H1 (cell line): Measurements from ENCODE around the gene LYVE1. TPM values are rescaled to one million over a fixed set of nuclear protein-coding genes. Genes with fewer than 3 reads are reported as not detected.

Experiments
- CTCF ChIA-PET: fragments of 300-600 bp; sonication (Branson Sonifier 250); formaldehyde crosslinking; loops from one replicate; lab custom pipeline; 2021; ENCODE audit not compliant: partially characterized antibody; lab: Charles Lee
- POLR2A ChIA-PET: fragments of 300-600 bp; sonication (Branson Sonifier 250); formaldehyde crosslinking; loops from one replicate; lab custom pipeline; 2021; ENCODE audit warnings: inconsistent platforms; ENCODE audit not compliant: partially characterized antibody; lab: Charles Lee
- DNase-seq, 2 experiments: peaks; one replicate each; pipeline versions ENCODE4 v3.0.0 to v3.0.0-alpha.2; 2010 to 2022; ENCODE audit warnings: low spot score in 2 of 2, low read depth in 1 of 2, mixed read lengths in 1 of 2
- FAIRE-seq: peaks from 2 replicates; lab custom pipeline; 2011; peaks lifted over from hg19 to GRCh38; lab: Jason Lieb, UNC
- H2AFZ ChIP-seq: 2 replicates; pipeline ENCODE4 v1.8.1; 2012; ENCODE audit warnings: low read length, inconsistent platforms
- H2AK5ac ChIP-seq: 2 replicates; pipeline ENCODE4 v1.6.1; 2013; ENCODE audit warnings: low read depth, low read length
- H2BK120ac ChIP-seq: replicated peaks from 2 replicates; pipeline ENCODE3; 2013; ENCODE audit warnings: low read depth, low read length, inconsistent platforms
- H2BK12ac ChIP-seq: 2 replicates; pipeline ENCODE4 v1.6.1; 2013; ENCODE audit warnings: low read depth, low read length
- H2BK15ac ChIP-seq: 2 replicates; pipeline ENCODE4 v1.6.1; 2013; ENCODE audit warnings: low read length
- H2BK20ac ChIP-seq: 2 replicates; pipeline ENCODE4 v1.6.1; 2013; ENCODE audit warnings: low read length
- H2BK5ac ChIP-seq: 2 replicates; pipeline ENCODE4 v1.6.1; 2013; ENCODE audit warnings: low read depth, low read length
- H3K14ac ChIP-seq: 2 replicates; pipeline ENCODE4 v1.6.1; 2013; ENCODE audit warnings: inconsistent platforms; ENCODE audit not compliant: insufficient read length
- H3K18ac ChIP-seq: 2 replicates; pipeline ENCODE4 v1.6.1; 2013; ENCODE audit warnings: low read length; ENCODE audit errors: extremely low read depth
- H3K23ac ChIP-seq: 2 replicates; pipeline ENCODE4 v1.6.1; 2013; ENCODE audit warnings: inconsistent platforms; ENCODE audit not compliant: insufficient read length
- H3K23me2 ChIP-seq: 2 replicates; pipeline ENCODE4 v1.6.1; 2013; ENCODE audit warnings: low read depth, low read length
- H3K27ac ChIP-seq: 2 replicates; pipeline ENCODE4 v1.6.1; 2011; ENCODE audit warnings: low read depth, low read length, inconsistent platforms
- H3K27me3 ChIP-seq, 4 experiments: replicated peaks in 1 of 4; 1 replicate in 1 of 4; 2 replicates in 3 of 4; pipeline versions ENCODE4 v1.6.1 to v1.8.1; 2011 to 2013; ENCODE audit warnings: low read length in 3 of 4, mild to moderate bottlenecking in 3 of 4, inconsistent platforms in 2 of 4, mixed read lengths in 2 of 4, moderate library complexity in 1 of 4; ENCODE audit not compliant: control insufficient read depth in 3 of 4, insufficient read depth in 3 of 4; ENCODE audit errors: extremely low read depth in 1 of 4
- H3K36me3 ChIP-seq, 4 experiments: 2 replicates each; pipeline versions ENCODE4 v1.6.1 to v1.8.1; 2011 to 2013; ENCODE audit warnings: mild to moderate bottlenecking in 4 of 4, low read length in 3 of 4, moderate library complexity in 2 of 4, control low read depth in 1 of 4, inconsistent platforms in 1 of 4; ENCODE audit not compliant: insufficient read depth in 4 of 4, control insufficient read depth in 2 of 4
- H3K4ac ChIP-seq: replicated peaks from 2 replicates; pipeline ENCODE3; 2013; ENCODE audit warnings: low read length, low read depth, mixed read lengths, inconsistent platforms; ENCODE audit not compliant: insufficient read length
- H3K4me1 ChIP-seq, 4 experiments: replicated peaks in 1 of 4; 1 replicate in 1 of 4; 2 replicates in 3 of 4; pipeline versions ENCODE4 v1.6.1 to v1.8.1; 2011 to 2013; ENCODE audit warnings: low read length in 3 of 4, inconsistent platforms in 2 of 4, mixed read lengths in 1 of 4; ENCODE audit not compliant: insufficient read depth in 4 of 4, control insufficient read depth in 3 of 4
- H3K4me2 ChIP-seq, 2 experiments: 2 replicates each; pipeline versions ENCODE4 v1.6.1 to v1.8.1; 2011 to 2013; ENCODE audit warnings: low read depth in 2 of 2, low read length in 2 of 2, control low read depth in 1 of 2, inconsistent platforms in 1 of 2, mild to moderate bottlenecking in 1 of 2; ENCODE audit not compliant: insufficient read depth in 1 of 2
- H3K4me3 ChIP-seq, 4 experiments: fragments of 200-600, 300-600 bp in 1 of 4; sonication (generic), shearing (Covaris generic), sonication (Bioruptor Twin) in 1 of 4; 2 replicates each; pipeline versions ENCODE4 v1.5.1 to v1.8.1; 2011 to 2016; ENCODE audit warnings: low read length in 4 of 4, low read depth in 3 of 4, control low read depth in 2 of 4, inconsistent platforms in 2 of 4, mild to moderate bottlenecking in 2 of 4, mixed read lengths in 1 of 4, moderate library complexity in 1 of 4; ENCODE audit not compliant: insufficient read depth in 2 of 4; ENCODE audit errors: extremely low read depth in 1 of 4
- H3K56ac ChIP-seq: replicated peaks from 2 replicates; pipeline ENCODE3; 2013; ENCODE audit warnings: low read depth, mild to moderate bottlenecking, mixed read lengths, low read length, inconsistent platforms; ENCODE audit not compliant: insufficient read length
- H3K79me1 ChIP-seq: 2 replicates; pipeline ENCODE4 v1.6.1; 2013; ENCODE audit warnings: low read depth, low read length, control low read depth
- H3K79me2 ChIP-seq, 2 experiments: 2 replicates each; pipeline versions ENCODE4 v1.6.1 to v1.8.1; 2012 to 2013; ENCODE audit warnings: low read length in 2 of 2, mild to moderate bottlenecking in 2 of 2, inconsistent platforms in 1 of 2; ENCODE audit not compliant: insufficient read depth in 2 of 2, control insufficient read depth in 1 of 2
- H3K9ac ChIP-seq, 4 experiments: replicated peaks in 1 of 4; 1 replicate in 1 of 4; 2 replicates in 3 of 4; pipeline versions ENCODE4 v1.6.1 to v1.8.1; 2011 to 2013; ENCODE audit warnings: low read depth in 3 of 4, low read length in 3 of 4, control low read depth in 2 of 4, mild to moderate bottlenecking in 2 of 4, moderate library complexity in 2 of 4, inconsistent platforms in 1 of 4; ENCODE audit errors: extremely low read depth in 1 of 4
- H3K9me3 ChIP-seq, 2 experiments: 2 replicates each; pipeline versions ENCODE4 v1.6.1 to v1.8.1; 2012 to 2013; ENCODE audit warnings: mild to moderate bottlenecking in 2 of 2, moderate library complexity in 2 of 2, control low read depth in 1 of 2, inconsistent platforms in 1 of 2, low read depth in 1 of 2, low read length in 1 of 2, mixed read lengths in 1 of 2; ENCODE audit not compliant: insufficient read depth in 2 of 2
- H4K20me1 ChIP-seq, 2 experiments: replicated peaks in 1 of 2; 2 replicates each; pipeline versions ENCODE3 to v1.8.1; 2011 to 2013; ENCODE audit warnings: inconsistent platforms in 2 of 2, low read length in 2 of 2, mild to moderate bottlenecking in 1 of 2; ENCODE audit not compliant: insufficient read depth in 2 of 2, control insufficient read depth in 1 of 2
- H4K5ac ChIP-seq: 2 replicates; pipeline ENCODE4 v1.6.1; 2013; ENCODE audit warnings: low read length, low read depth, mixed read lengths, inconsistent platforms; ENCODE audit not compliant: insufficient read length
- H4K8ac ChIP-seq: 2 replicates; pipeline ENCODE4 v1.8.0; 2013; ENCODE audit warnings: mild to moderate bottlenecking, moderate library complexity, low read length, inconsistent platforms; ENCODE audit not compliant: insufficient read depth; ENCODE audit errors: extremely low read depth
- H4K91ac ChIP-seq: replicated peaks from 2 replicates; pipeline ENCODE3; 2013; ENCODE audit warnings: low read length, mixed read lengths, inconsistent platforms; ENCODE audit not compliant: insufficient read length
- CTCF ChIP-seq, 3 experiments: IDR thresholded peaks; 1 replicate in 2 of 3; 2 replicates in 1 of 3; pipeline versions ENCODE4 v1.5.1 to v1.6.1; 2011; ENCODE audit warnings: low read length in 3 of 3, mild to moderate bottlenecking in 3 of 3, inconsistent platforms in 2 of 3, low read depth in 1 of 3, moderate library complexity in 1 of 3; ENCODE audit not compliant: insufficient read depth in 1 of 3; ENCODE audit errors: control extremely low read depth in 1 of 3
- GTF2F1 ChIP-seq: IDR thresholded peaks from 2 replicates; pipeline ENCODE4 v1.6.1; 2012; ENCODE audit warnings: low read depth, low read length, improper control_type of control experiment, borderline replicate concordance
- PHF8 ChIP-seq: fragments of 200-600 bp; sonication (generic); conservative IDR thresholded peaks from 2 replicates; pipeline ENCODE4 v1.7.1; 2012; ENCODE audit warnings: low read depth, mild to moderate bottlenecking, inconsistent platforms, low read length, moderate library complexity
- RAD21 ChIP-seq, 2 experiments: IDR thresholded peaks in 1 of 2; conservative IDR thresholded peaks in 1 of 2; 2 replicates each; pipeline ENCODE4 v1.6.1; 2011; ENCODE audit warnings: low read depth in 2 of 2, low read length in 2 of 2, improper control_type of control experiment in 1 of 2, inconsistent platforms in 1 of 2, mild to moderate bottlenecking in 1 of 2, moderate library complexity in 1 of 2
- SIX5 ChIP-seq: IDR thresholded peaks from 2 replicates; pipeline ENCODE4 v1.6.1; 2011; ENCODE audit warnings: mild to moderate bottlenecking, low read depth, low read length
- SP4 ChIP-seq: IDR thresholded peaks from 2 replicates; pipeline ENCODE4 v1.6.1; 2012; ENCODE audit warnings: low read length, inconsistent platforms
- WGBS, 2 experiments: shearing (Covaris generic) in 1 of 2; methylation state at CpG; one replicate each; pipeline versions ENCODE4 v1.1.6 to v1.1.7; 2013 to 2015; ENCODE audit warnings: low lambda C conversion rate in 2 of 2, mixed read lengths in 2 of 2, inconsistent platforms in 1 of 2, low coverage in 1 of 2, missing lambda C conversion rate in 1 of 2; ENCODE audit not compliant: insufficient replicate concordance in 2 of 2, insufficient coverage in 1 of 2, insufficient read length in 1 of 2; ENCODE audit errors: extremely low coverage in 1 of 2, missing lambda C conversion rate in 1 of 2; 5-methylcytosine and 5-hydroxymethylcytosine counted together
- polyA plus RNA-seq, 7 experiments: library from polyadenylated mRNA; depleted of rRNA in 3 of 7; stranded (reverse) in 5 of 7; unstranded in 2 of 7; fragments of >200 nt in 5 of 7; fragments of 200-250 nt in 2 of 7; gene quantifications; 1 replicate in 5 of 7; 2 replicates in 1 of 7; 4 replicates in 1 of 7; pipeline versions ENCODE4 v1.2.1 to v1.2.3, GENCODE V29; 2011 to 2013; ENCODE audit warnings: missing spikeins in 2 of 7, mixed read lengths in 2 of 7
- total RNA-seq: library from RNA; stranded (reverse); fragmentation: NEBNext Ultra II Directional; extraction: Animal tissue kit (Norgen Biotek cat#: 25700); gene quantifications from 2 replicates; pipeline ENCODE4 v1.2.1, GENCODE V29; 2021

The LYVE1 gene
- total and polyA plus RNA-seq, 2 of the 8 experiments (the other 6 are each of a cell fraction or from before 2014, with no cell fraction given), result 0.09 TPM; not detected in 1

- H3K4me3 ChIP-seq, result no peak overlapping the region
- H3K79me1 ChIP-seq, result no peaks in the 10 kb centered on the region
- DNase-seq (no peak), FAIRE-seq (no peak)
- no peak overlapping the region for H3K23ac ChIP-seq
- H4K8ac ChIP-seq, result no peak overlapping the region
- H3K4me2 ChIP-seq, result no peak overlapping the region
- H3K14ac ChIP-seq, result no peak overlapping the region
- no peaks in the 10 kb centered on the region for H3K36me3 ChIP-seq
- no peaks in the 10 kb centered on the region for H4K20me1 ChIP-seq
- H2BK20ac ChIP-seq, result no peak overlapping the region
- H2BK120ac ChIP-seq, result no peak overlapping the region
- H3K4ac ChIP-seq, result no peak overlapping the region
- 80% methylated on average over 1 of the region's 1 CpG; no CpG with 5 or more reads in 1 of the 2 experiments for WGBS, 2 experiments
- H2BK5ac ChIP-seq, result no peak overlapping the region
- peaks cover 0 to 6% (median 0%) of the 10 kb centered on the region in 4 experiments; a peak in 4 of 7 replicates for H3K4me1 ChIP-seq
- TF ChIP-seq GTF2F1 (no peak), SIX5 (no peak), CTCF (IDR thresholded peaks at IDR 0.05; ENCODE audit: control extremely low read depth in 1 of 3, insufficient read depth in 1 of 3, low read depth in 1 of 3, low read length in 3 of 3) (peak in 2 of 3 experiments; percentile 17 to 31; a peak in 2 of 4 replicates), RAD21 (IDR thresholded peaks at IDR 0.05 in 1 of 2, conservative IDR thresholded peaks at IDR 0.05 in 1 of 2; ENCODE audit: low read depth in 2 of 2, low read length in 2 of 2) (peak; percentile 32 to 48), SP4 (no peak), PHF8 (no peak)
- H2BK12ac ChIP-seq, result no peak overlapping the region
- no peaks in the 10 kb centered on the region for H3K9me3 ChIP-seq
- ChIA-PET POLR2A (no interaction called here), CTCF (interaction anchor here (0.6 to 2.8 kb wide), 15 partner anchors 9 to 169 kb away, joined by 3 to 11 read pairs (median 4); no protein-coding TSS in a partner anchor)
- H4K5ac ChIP-seq, result no peak overlapping the region
- no peak overlapping the region for H3K56ac ChIP-seq
- H2AFZ ChIP-seq, result no peak overlapping the region
- H3K23me2 ChIP-seq, result no peaks in the 10 kb centered on the region; the same call in 1 of the 2 replicates
- H2BK15ac ChIP-seq, result no peak overlapping the region
- no peaks in the 10 kb centered on the region for H3K79me2 ChIP-seq
- H4K91ac ChIP-seq, result no peak overlapping the region
- no peak overlapping the region for H3K18ac ChIP-seq
- H3K9ac ChIP-seq, result no peak overlapping the region
- no peaks in the 10 kb centered on the region for H3K27me3 ChIP-seq
- no peak overlapping the region for H2AK5ac ChIP-seq
- H3K27ac ChIP-seq, result no peak overlapping the region
Observed at GRCh38 chr11:10564696-10565318, 3.7 kb downstream of the LYVE1 start.
